ENCODE data around the gene RGS5. TPM values are rescaled to one million over a fixed set of nuclear protein-coding genes. Genes with fewer than 3 reads are reported as not detected.
"Not testable (repeated sequence)": the region's sequence is repeated elsewhere in the genome, so short reads cannot be mapped to it uniquely, and the experiment has no call there.

RGS5 gene
- total and polyA plus RNA-seq, 4 donors, result 4.6 to 12.7 (median 7.4) TPM

DNA sequence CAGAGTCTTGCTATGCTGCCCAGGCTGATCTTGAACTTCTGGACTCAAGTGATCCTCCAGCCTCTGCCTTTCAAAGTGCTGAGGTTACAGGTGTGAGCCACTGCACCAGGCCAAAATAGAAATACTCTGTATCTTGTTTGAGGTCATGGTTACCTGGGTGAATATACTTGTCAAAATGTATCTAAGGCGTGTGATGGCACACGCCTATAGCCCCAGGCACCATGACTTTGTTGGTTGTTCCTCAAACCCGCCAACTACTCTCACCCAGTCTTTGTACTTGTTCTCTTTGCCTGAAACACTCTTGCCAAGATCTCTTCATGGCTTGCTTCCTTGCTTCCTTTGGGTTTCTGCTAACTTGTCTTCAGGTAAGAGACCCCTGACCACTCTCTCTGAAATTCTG is 38.0 kb upstream of the RGS5 start:
- Histone ChIP-seq H3K27ac (ENCODE audit: low read depth in 1 of 2, low read length in 2 of 2) (no peak overlapping the region), H3K9ac (ENCODE audit: low read depth in 1 of 2, low read length in 2 of 2) (no peak overlapping the region), H3K9me3 (ENCODE audit: control insufficient read depth in 4 of 4, low read length in 3 of 4) (no peaks in the 10 kb centered on the region), H3K4me3 (ENCODE audit: low read depth in 1 of 3, low read length in 3 of 3) (no peak overlapping the region), H3K36me3 (ENCODE audit: control insufficient read depth in 4 of 4, insufficient read depth in 3 of 4, low read depth in 1 of 4, low read length in 3 of 4) (no peaks in the 10 kb centered on the region), H3K27me3 (ENCODE audit: control insufficient read depth in 4 of 4, insufficient read depth in 4 of 4, low read length in 3 of 4) (no peaks in the 10 kb centered on the region), H3K4me1 (ENCODE audit: control insufficient read depth in 4 of 4, insufficient read depth in 4 of 4, low read length in 3 of 4) (no peaks in the 10 kb centered on the region)
- 96% methylated on average over 3 of the region's 3 CpGs for WGBS
- DNase-seq (ENCODE audit: low spot score), result no peak
- no peak for TF ChIP-seq EGR1 (IDR thresholded peaks at IDR 0.05; ENCODE audit: low read depth in 2 of 2)
- no peak for TF ChIP-seq FOXA2 (IDR thresholded peaks at IDR 0.05)
- no peak for TF ChIP-seq FOXA1 (IDR thresholded peaks at IDR 0.05)
- TF ChIP-seq HNF4G (IDR thresholded peaks at IDR 0.05), result no peak
- no peak for TF ChIP-seq RXRA (IDR thresholded peaks at IDR 0.05)
- no peak for TF ChIP-seq HNF4A (conservative IDR thresholded peaks at IDR 0.05)
- TF ChIP-seq MAX (IDR thresholded peaks at IDR 0.05), result no peak
- TF ChIP-seq REST (IDR thresholded peaks at IDR 0.05), result no peak
- TF ChIP-seq YY1 (IDR thresholded peaks at IDR 0.05), result no peak
- TF ChIP-seq RAD21 (IDR thresholded peaks at IDR 0.05), result no peak
- no peak for TF ChIP-seq GABPA (IDR thresholded peaks at IDR 0.05 in 1 of 2, conservative IDR thresholded peaks at IDR 0.05 in 1 of 2)
- no peak for TF ChIP-seq SP1 (IDR thresholded peaks at IDR 0.05)

- not testable (repeated sequence) for H3K4me3 ChIP-seq (ENCODE audit: low read depth in 1 of 3, low read length in 3 of 3); H3K9ac ChIP-seq (ENCODE audit: low read depth in 1 of 2, low read length in 2 of 2); H3K4me1 ChIP-seq (ENCODE audit: control insufficient read depth in 4 of 4, insufficient read depth in 4 of 4, low read length in 3 of 4); H3K27ac ChIP-seq (ENCODE audit: low read depth in 1 of 2, low read length in 2 of 2); H3K36me3 ChIP-seq (ENCODE audit: control insufficient read depth in 4 of 4, insufficient read depth in 3 of 4, low read depth in 1 of 4, low read length in 3 of 4); H3K27me3 ChIP-seq (ENCODE audit: control insufficient read depth in 4 of 4, insufficient read depth in 4 of 4, low read length in 3 of 4); DNase-seq (ENCODE audit: low spot score); H3K9me3 ChIP-seq (ENCODE audit: control insufficient read depth in 4 of 4, low read length in 3 of 4)
- WGBS, result 94% methylated on average over 3 of the region's 3 CpGs
These were observed 30.9 kb upstream of the RGS5 start for GRCh38 chr1:163233643-163234042.

- no peak for DNase-seq (ENCODE audit: low spot score)
- WGBS, result 45% methylated on average over 2 of the region's 2 CpGs
- H3K9ac ChIP-seq (ENCODE audit: low read depth in 1 of 2, low read length in 2 of 2), result no peak overlapping the region
- TF ChIP-seq CTCF (IDR thresholded peaks at IDR 0.05; ENCODE audit: low read depth, low read length, missing input control) (no peak), HNF4G (IDR thresholded peaks at IDR 0.05) (no peak), REST (IDR thresholded peaks at IDR 0.05) (no peak), RXRA (IDR thresholded peaks at IDR 0.05) (no peak), EGR1 (IDR thresholded peaks at IDR 0.05; ENCODE audit: low read depth in 2 of 2) (no peak), NR2F2 (IDR thresholded peaks at IDR 0.05) (no peak), HNF4A (conservative IDR thresholded peaks at IDR 0.05) (no peak), FOXA2 (IDR thresholded peaks at IDR 0.05) (no peak), RAD21 (IDR thresholded peaks at IDR 0.05) (no peak), SP1 (IDR thresholded peaks at IDR 0.05) (no peak), FOXA1 (IDR thresholded peaks at IDR 0.05) (no peak), TAF1 (conservative IDR thresholded peaks at IDR 0.05) (no peak), GABPA (IDR thresholded peaks at IDR 0.05 in 1 of 2, conservative IDR thresholded peaks at IDR 0.05 in 1 of 2) (no peak), YY1 (IDR thresholded peaks at IDR 0.05) (no peak), JUND (IDR thresholded peaks at IDR 0.05) (no peak)
- TF ChIP-seq, protein P1, sequence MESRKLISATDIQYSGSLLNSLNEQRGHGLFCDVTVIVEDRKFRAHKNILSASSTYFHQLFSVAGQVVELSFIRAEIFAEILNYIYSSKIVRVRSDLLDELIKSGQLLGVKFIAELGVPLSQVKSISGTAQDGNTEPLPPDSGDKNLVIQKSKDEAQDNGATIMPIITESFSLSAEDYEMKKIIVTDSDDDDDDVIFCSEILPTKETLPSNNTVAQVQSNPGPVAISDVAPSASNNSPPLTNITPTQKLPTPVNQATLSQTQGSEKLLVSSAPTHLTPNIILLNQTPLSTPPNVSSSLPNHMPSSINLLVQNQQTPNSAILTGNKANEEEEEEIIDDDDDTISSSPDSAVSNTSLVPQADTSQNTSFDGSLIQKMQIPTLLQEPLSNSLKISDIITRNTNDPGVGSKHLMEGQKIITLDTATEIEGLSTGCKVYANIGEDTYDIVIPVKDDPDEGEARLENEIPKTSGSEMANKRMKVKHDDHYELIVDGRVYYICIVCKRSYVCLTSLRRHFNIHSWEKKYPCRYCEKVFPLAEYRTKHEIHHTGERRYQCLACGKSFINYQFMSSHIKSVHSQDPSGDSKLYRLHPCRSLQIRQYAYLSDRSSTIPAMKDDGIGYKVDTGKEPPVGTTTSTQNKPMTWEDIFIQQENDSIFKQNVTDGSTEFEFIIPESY (IDR thresholded peaks at IDR 0.05), result no peak
These were observed 28.7 kb upstream of the RGS5 start for GRCh38 chr1:163231385-163231784.

More at GRCh38 chr1:163231385-163231784, 28.7 kb upstream of the RGS5 start:
- Histone ChIP-seq H3K27me3 (ENCODE audit: control insufficient read depth in 4 of 4, insufficient read depth in 4 of 4, low read length in 3 of 4) (no peaks in the 10 kb centered on the region), H3K4me1 (ENCODE audit: control insufficient read depth in 4 of 4, insufficient read depth in 4 of 4, low read length in 3 of 4) (peaks cover 0 to 6% (median 2%) of the 10 kb centered on the region in 4 donors), H3K4me3 (ENCODE audit: low read depth in 1 of 3, low read length in 3 of 3) (no peak overlapping the region), H3K36me3 (ENCODE audit: control insufficient read depth in 4 of 4, insufficient read depth in 3 of 4, low read depth in 1 of 4, low read length in 3 of 4) (no peaks in the 10 kb centered on the region), H3K27ac (ENCODE audit: low read depth in 1 of 2, low read length in 2 of 2) (no peak overlapping the region), H3K9me3 (ENCODE audit: control insufficient read depth in 4 of 4, low read length in 3 of 4) (no peaks in the 10 kb centered on the region)

Measured in liver (tissue), 9 donors.